ENCODE measurements around the gene RCAN2.

GRCh38 chr6:46422619-46423018, 68.6 kb downstream of the RCAN2 start:
- no peak for TF ChIP-seq CTCF (IDR thresholded peaks at IDR 0.05; ENCODE audit: poor library complexity, severe bottlenecking)
- TF ChIP-seq EZH2 (IDR thresholded peaks at IDR 0.05; ENCODE audit: borderline replicate concordance, insufficient read depth, low read length, poor library complexity, severe bottlenecking): no peak
- no peak for TF ChIP-seq RAD21 (conservative IDR thresholded peaks at IDR 0.05)
- no peak for TF ChIP-seq EP300 (conservative IDR thresholded peaks at IDR 0.05; ENCODE audit: poor library complexity, severe bottlenecking)
- no peak for TF ChIP-seq TAF1 (IDR thresholded peaks at IDR 0.05; ENCODE audit: low read depth)
- no peak for TF ChIP-seq MXI1 (conservative IDR thresholded peaks at IDR 0.05; ENCODE audit: poor library complexity, severe bottlenecking)
